Ramos (cell line): Measurements from ENCODE around the gene B4GALT6.

Source experiments
- in situ Hi-C: fragments of 300-500 bp; cut with MboI; formaldehyde crosslinking; loops from one replicate; pipeline ENCODE4 v1.14.3; 2022; ENCODE audit warnings: low sequenced_read_pairs; ENCODE audit not compliant: unreplicated experiment

B4GALT6 gene

GRCh38 chr18:31661965-31662364 lies 22.4 kb downstream of the B4GALT6 start:
- in situ Hi-C loops, result no loop called here

- in situ Hi-C loops, result no loop called here
Measured at GRCh38 chr18:31660763-31661162, 23.6 kb downstream of the B4GALT6 start.

- in situ Hi-C loops, result no loop called here
Measured at GRCh38 chr18:31659576-31660177, 24.7 kb downstream of the B4GALT6 start.

GRCh38 chr18:31658670-31659575 lies 25.5 kb downstream of the B4GALT6 start:
- in situ Hi-C loops, result no loop called here

GRCh38 chr18:31657823-31658669 lies 26.3 kb downstream of the B4GALT6 start:
- in situ Hi-C loops, result no loop called here

GRCh38 chr18:31656754-31657153 lies 27.6 kb downstream of the B4GALT6 start:
- in situ Hi-C loops, result no loop called here

GRCh38 chr18:31655354-31655753 lies 29.0 kb downstream of the B4GALT6 start:
- in situ Hi-C loops, result no loop called here

GRCh38 chr18:31652877-31653276 lies 31.5 kb downstream of the B4GALT6 start:
- in situ Hi-C loops, result no loop called here

- in situ Hi-C loops, result no loop called here
Measured at GRCh38 chr18:31652357-31652756, 32.0 kb downstream of the B4GALT6 start.

- in situ Hi-C loops, result no loop called here
Measured at GRCh38 chr18:31651369-31651768, 33.0 kb downstream of the B4GALT6 start.

GRCh38 chr18:31649978-31650719 lies 34.2 kb downstream of the B4GALT6 start:
- in situ Hi-C loops, result no loop called here

GRCh38 chr18:31649449-31649848 lies 34.9 kb downstream of the B4GALT6 start:
- in situ Hi-C loops, result no loop called here

GRCh38 chr18:31648966-31649429 lies 35.4 kb downstream of the B4GALT6 start:
- in situ Hi-C loops, result no loop called here

- in situ Hi-C loops, result no loop called here
Measured at GRCh38 chr18:31648458-31648857, 35.9 kb downstream of the B4GALT6 start.

- in situ Hi-C loops, result no loop called here
Measured at GRCh38 chr18:31647127-31647753, 37.1 kb downstream of the B4GALT6 start.

- in situ Hi-C loops, result no loop called here
Measured at GRCh38 chr18:31646332-31647126, 37.9 kb downstream of the B4GALT6 start.

GRCh38 chr18:31645411-31645810 lies 39.0 kb downstream of the B4GALT6 start:
- in situ Hi-C loops, result no loop called here

- in situ Hi-C loops, result no loop called here
Measured at GRCh38 chr18:31643003-31643402, 41.4 kb downstream of the B4GALT6 start.

GRCh38 chr18:31637445-31637844 lies 46.9 kb downstream of the B4GALT6 start:
- in situ Hi-C loops, result no loop called here
